ENCODE measurements around the gene AGBL2. TPM values are rescaled to one million over a fixed set of nuclear protein-coding genes. Genes with fewer than 3 reads are reported as not detected.
A peak's percentile ranks its signal among the peaks of the same experiment; 100 is the strongest.

The AGBL2 gene
- total and polyA plus RNA-seq, 4 donors = 0.75 to 2.0 (median 1.6) TPM; not detected in 1

DNA sequence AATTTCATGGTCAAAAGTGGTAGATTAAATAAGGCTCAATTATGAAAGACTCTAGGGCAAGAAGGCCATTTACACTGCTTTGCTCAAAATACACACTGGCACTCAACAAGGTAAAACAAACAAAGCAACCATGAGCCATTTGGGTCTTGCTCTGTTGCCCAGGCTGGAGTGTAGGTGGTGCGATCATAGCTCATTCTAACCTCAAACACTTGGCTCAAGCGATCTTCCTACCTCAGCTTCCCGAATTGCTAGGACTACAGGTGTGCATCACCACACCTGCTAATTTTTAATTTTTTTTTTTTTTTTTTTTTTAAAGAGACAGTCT, 10.9 kb upstream of the AGBL2 start:
- ATAC-seq (ENCODE audit: low FRiP score) = no peak
- no peak overlapping the region for H3K27ac ChIP-seq (ENCODE audit: low read depth in 1 of 2, low read length in 2 of 2)
- 94 to 99% methylated on average over 3 of the region's 3 CpGs for WGBS, 2 donors
- no peaks in the 10 kb centered on the region for H3K4me1 ChIP-seq (ENCODE audit: control insufficient read depth in 1 of 2, insufficient read depth in 2 of 2, low read length in 2 of 2)
- no peaks in the 10 kb centered on the region for H3K27me3 ChIP-seq (ENCODE audit: control insufficient read depth in 1 of 2, insufficient read depth in 2 of 2, low read length in 1 of 2)
- no peaks in the 10 kb centered on the region for H3K9me3 ChIP-seq (ENCODE audit: control insufficient read depth, low read length)
- no peak for DNase-seq
- intact Hi-C loops (cut with DNase I) = no loop called here
- H3K36me3 ChIP-seq (ENCODE audit: control insufficient read depth in 1 of 2, insufficient read depth in 2 of 2, low read length in 1 of 2) = peaks cover 0 to 12% of the 10 kb centered on the region in 2 donors
- H3K4me3 ChIP-seq (ENCODE audit: low read length in 2 of 2) = no peak overlapping the region

DNA sequence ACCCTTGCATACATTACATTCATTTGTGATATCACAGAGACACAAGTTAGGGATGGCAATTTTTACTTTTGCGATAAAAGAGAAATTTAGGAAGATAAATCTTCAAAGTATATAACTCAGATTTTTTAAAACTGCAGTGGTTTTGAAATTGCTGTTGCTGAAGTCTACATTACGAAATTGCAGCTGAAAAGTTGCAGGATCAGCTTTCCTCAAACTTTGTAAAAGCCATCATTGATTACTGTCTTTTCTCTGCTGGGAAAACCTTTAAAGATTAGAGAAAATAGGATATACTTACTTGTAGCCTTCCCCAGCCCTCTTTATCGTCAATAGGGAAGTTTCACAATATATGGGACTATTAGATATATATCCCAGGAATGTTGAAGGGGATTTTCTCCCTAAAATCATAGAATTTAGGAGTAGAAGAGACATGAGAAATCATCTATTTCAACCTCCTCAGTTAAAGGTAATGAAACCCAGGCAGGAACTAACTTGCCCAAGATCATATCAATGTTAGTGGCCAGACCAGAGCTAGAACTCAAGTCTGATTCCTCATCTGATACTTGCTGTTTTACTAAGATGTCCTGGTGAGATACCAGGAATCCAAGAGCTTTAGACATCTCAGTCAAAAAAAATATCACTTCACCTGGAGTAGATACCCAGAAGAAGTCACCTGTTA, 10.4 kb upstream of the AGBL2 start:
- WGBS, 2 donors = 89 to 97% methylated on average over 3 of the region's 3 CpGs
- H3K27ac ChIP-seq (ENCODE audit: low read depth in 1 of 2, low read length in 2 of 2) = no peak overlapping the region
- ATAC-seq (ENCODE audit: low FRiP score) = no peak
- peaks cover 0 to 12% of the 10 kb centered on the region in 2 donors for H3K36me3 ChIP-seq (ENCODE audit: control insufficient read depth in 1 of 2, insufficient read depth in 2 of 2, low read length in 1 of 2)
- intact Hi-C loops (cut with DNase I) = no loop called here
- no peaks in the 10 kb centered on the region for H3K4me1 ChIP-seq (ENCODE audit: control insufficient read depth in 1 of 2, insufficient read depth in 2 of 2, low read length in 2 of 2)
- DNase-seq = no peak
- no peak overlapping the region for H3K4me3 ChIP-seq (ENCODE audit: low read length in 2 of 2)
- H3K9me3 ChIP-seq (ENCODE audit: control insufficient read depth, low read length) = no peaks in the 10 kb centered on the region
- no peaks in the 10 kb centered on the region for H3K27me3 ChIP-seq (ENCODE audit: control insufficient read depth in 1 of 2, insufficient read depth in 2 of 2, low read length in 1 of 2)

DNA sequence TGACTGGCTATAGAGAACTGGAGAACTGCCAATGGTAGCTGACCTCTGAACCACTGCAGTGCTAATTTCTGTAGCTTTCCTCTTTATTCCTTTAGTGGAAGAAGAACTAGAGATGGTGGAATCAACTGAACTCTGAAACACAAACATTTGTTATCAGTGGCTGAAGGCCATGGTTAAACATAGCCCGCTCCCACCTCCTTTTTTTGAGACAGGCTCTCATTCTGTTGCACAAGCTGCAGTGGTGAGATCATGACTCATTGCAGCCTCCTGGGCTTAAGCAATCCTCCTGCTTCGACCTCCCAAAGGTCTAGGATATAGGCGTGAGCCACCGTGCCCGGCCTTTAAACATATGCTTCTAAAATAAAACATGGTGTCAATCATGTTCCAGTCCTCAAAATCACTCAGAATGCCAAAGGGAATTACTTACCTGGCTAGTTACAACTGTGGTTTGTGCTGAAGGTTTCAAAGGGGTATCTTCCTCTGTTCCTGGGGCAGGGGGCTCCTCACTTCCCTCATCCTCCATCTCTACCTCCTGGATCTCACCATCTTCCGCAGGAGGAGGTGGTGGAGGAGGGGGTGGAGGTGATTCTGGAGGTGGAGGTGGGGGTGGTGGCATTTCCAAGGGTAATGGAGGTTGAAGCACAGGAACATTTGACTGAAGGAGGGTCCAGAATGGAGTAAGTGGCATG, 9.0 kb upstream of the AGBL2 start:
- Histone ChIP-seq H3K9me3 (ENCODE audit: control insufficient read depth, low read length) (no peaks in the 10 kb centered on the region), H3K36me3 (ENCODE audit: control insufficient read depth in 1 of 2, insufficient read depth in 2 of 2, low read length in 1 of 2) (peaks cover 0 to 13% of the 10 kb centered on the region in 2 donors), H3K27ac (ENCODE audit: low read depth in 1 of 2, low read length in 2 of 2) (no peak overlapping the region), H3K4me3 (ENCODE audit: low read length in 2 of 2) (no peak overlapping the region), H3K4me1 (ENCODE audit: control insufficient read depth in 1 of 2, insufficient read depth in 2 of 2, low read length in 2 of 2) (no peaks in the 10 kb centered on the region), H3K27me3 (ENCODE audit: control insufficient read depth in 1 of 2, insufficient read depth in 2 of 2, low read length in 1 of 2) (no peaks in the 10 kb centered on the region)
- ATAC-seq (ENCODE audit: low FRiP score) = peak; percentile 77
- intact Hi-C loops (cut with DNase I) = loop anchor here in 1 of 2 donors (5.0 kb wide), 1 partner anchor 82 kb away; the partner anchor contains the start of gene MTCH2
- WGBS, 2 donors = 34 to 36% methylated on average over 6 of the region's 6 CpGs
- DNase-seq = peak in 1 of 2 donors; percentile 58

DNA sequence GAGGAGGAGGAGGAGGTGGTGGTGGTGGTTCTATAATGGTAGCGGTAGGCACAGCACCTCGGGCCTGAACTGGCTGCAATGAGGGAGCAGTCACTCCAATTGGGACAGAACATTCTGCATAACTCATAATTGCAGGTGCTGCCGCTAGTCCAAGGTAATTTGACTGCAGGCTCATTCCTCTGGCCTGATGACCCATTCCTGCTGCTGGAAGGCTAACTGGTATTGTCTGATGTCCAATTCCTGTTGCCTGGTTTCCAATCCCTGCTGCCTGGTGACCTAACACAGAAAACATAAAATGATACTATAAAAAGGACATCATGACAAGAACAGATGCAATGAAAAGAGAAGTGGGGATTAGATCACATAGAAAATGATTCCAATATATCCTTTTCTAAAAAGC, 7.9 kb upstream of the AGBL2 start:
- no peak overlapping the region for H3K27ac ChIP-seq (ENCODE audit: low read depth in 1 of 2, low read length in 2 of 2)
- peaks cover 0 to 12% of the 10 kb centered on the region in 2 donors for H3K36me3 ChIP-seq (ENCODE audit: control insufficient read depth in 1 of 2, insufficient read depth in 2 of 2, low read length in 1 of 2)
- no peaks in the 10 kb centered on the region for H3K27me3 ChIP-seq (ENCODE audit: control insufficient read depth in 1 of 2, insufficient read depth in 2 of 2, low read length in 1 of 2)
- WGBS, 2 donors = 83 to 89% methylated on average over 3 of the region's 3 CpGs
- H3K9me3 ChIP-seq (ENCODE audit: control insufficient read depth, low read length) = no peaks in the 10 kb centered on the region
- intact Hi-C loops (cut with DNase I) = loop anchor here in 1 of 2 donors (5.0 kb wide), 1 partner anchor 81 kb away; the partner anchor contains the start of gene MTCH2
- ATAC-seq (ENCODE audit: low FRiP score) (no peak), DNase-seq (no peak)
- H3K4me1 ChIP-seq (ENCODE audit: control insufficient read depth in 1 of 2, insufficient read depth in 2 of 2, low read length in 2 of 2) = no peaks in the 10 kb centered on the region
- no peak overlapping the region for H3K4me3 ChIP-seq (ENCODE audit: low read length in 2 of 2)

DNA sequence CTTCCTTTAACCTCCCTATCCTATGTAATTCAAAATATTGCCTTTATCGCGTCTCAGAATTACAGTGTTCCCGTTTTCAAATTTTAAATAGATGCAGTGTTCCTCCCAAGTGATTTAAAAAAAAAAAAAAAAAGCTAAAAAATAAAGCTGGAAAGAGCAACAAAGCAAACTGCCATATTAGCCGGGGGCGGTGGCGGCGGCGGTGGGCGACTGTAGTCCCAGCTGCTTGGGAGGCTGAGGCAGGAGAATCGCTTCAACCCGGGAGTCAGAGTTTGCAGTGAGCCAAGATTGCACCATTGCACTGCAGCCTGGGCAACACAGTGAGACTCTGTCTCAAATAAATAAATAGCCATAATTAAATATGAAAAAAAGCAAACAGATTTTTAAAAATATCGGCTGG, 5.5 kb upstream of the AGBL2 start:
- peaks cover 3 to 12% of the 10 kb centered on the region in 2 donors for H3K36me3 ChIP-seq (ENCODE audit: control insufficient read depth in 1 of 2, insufficient read depth in 2 of 2, low read length in 1 of 2)
- no peaks in the 10 kb centered on the region for H3K27me3 ChIP-seq (ENCODE audit: control insufficient read depth in 1 of 2, insufficient read depth in 2 of 2, low read length in 1 of 2)
- H3K9me3 ChIP-seq (ENCODE audit: control insufficient read depth, low read length) = no peaks in the 10 kb centered on the region
- 96 to 97% methylated on average over 12 of the region's 12 CpGs for WGBS, 2 donors
- intact Hi-C loops (cut with DNase I) = loop anchor here in 1 of 2 donors (5.0 kb wide), 1 partner anchor 78 kb away; the partner anchor contains the start of gene MTCH2
- no peak overlapping the region for H3K4me3 ChIP-seq (ENCODE audit: low read length in 2 of 2)
- no peak overlapping the region for H3K27ac ChIP-seq (ENCODE audit: low read depth in 1 of 2, low read length in 2 of 2)
- no peaks in the 10 kb centered on the region for H3K4me1 ChIP-seq (ENCODE audit: control insufficient read depth in 1 of 2, insufficient read depth in 2 of 2, low read length in 2 of 2)
- no peak for DNase-seq
- no peak for ATAC-seq (ENCODE audit: low FRiP score)

DNA sequence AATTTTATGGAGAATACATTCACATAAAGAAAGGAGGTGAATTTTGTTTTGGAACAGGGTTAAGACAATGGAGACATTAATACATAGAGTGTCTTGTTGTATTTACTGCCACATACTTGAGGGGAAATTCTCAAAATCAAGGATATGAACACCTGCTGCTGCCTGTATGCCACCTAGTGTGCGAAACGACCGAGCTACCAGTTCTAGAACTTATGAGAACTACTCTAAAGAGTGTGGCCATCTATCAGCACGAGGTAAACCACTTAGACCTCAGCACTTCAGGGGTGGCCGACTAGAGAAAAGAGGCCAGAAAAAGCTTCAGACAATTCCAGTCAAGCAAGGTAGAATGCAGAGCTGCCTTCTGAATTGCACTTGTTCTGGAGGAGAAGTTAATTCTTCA, 1.5 kb upstream of the AGBL2 start:
- H3K27ac ChIP-seq (ENCODE audit: low read depth in 1 of 2, low read length in 2 of 2) = no peak overlapping the region
- intact Hi-C loops (cut with DNase I) = no loop called here
- H3K27me3 ChIP-seq (ENCODE audit: control insufficient read depth in 1 of 2, insufficient read depth in 2 of 2, low read length in 1 of 2) = no peaks in the 10 kb centered on the region
- H3K36me3 ChIP-seq (ENCODE audit: control insufficient read depth in 1 of 2, insufficient read depth in 2 of 2, low read length in 1 of 2) = peaks cover 3 to 7% of the 10 kb centered on the region in 2 donors
- H3K4me3 ChIP-seq (ENCODE audit: low read length in 2 of 2) = no peak overlapping the region
- WGBS, 2 donors = 68 to 70% methylated on average over 5 of the region's 5 CpGs
- no peaks in the 10 kb centered on the region for H3K4me1 ChIP-seq (ENCODE audit: control insufficient read depth in 1 of 2, insufficient read depth in 2 of 2, low read length in 2 of 2)
- ATAC-seq (ENCODE audit: low FRiP score) (no peak), DNase-seq (no peak)
- H3K9me3 ChIP-seq (ENCODE audit: control insufficient read depth, low read length) = no peaks in the 10 kb centered on the region

DNA sequence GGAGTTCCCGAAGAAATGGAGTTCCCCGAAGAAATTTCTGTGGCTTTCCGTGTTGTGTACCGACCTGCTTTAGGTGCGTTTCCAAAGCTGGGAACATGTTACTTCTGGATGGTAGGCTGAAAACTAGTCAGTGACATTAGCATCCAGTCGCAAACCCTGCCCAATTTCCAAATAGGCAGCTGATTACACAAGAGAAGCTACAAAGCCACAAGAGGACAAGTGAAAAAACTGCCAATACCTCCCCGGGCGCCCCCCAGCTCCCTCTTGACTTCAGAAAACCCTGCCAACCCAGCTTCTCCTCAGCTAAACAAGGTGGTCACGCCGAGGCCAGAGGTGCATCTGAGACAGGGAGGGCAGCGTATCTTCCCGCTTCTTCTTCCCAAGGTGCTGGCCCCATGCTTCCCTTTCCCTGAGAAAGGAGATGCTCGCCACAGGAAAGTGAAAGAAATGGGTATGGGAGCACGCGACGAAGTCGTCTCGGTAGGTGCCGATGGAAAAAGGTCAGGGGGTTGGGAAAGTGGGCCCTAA, 551 bp downstream of the AGBL2 start:
- DNase-seq = no peak
- ATAC-seq (ENCODE audit: low FRiP score) = peak; percentile 63
- Histone ChIP-seq H3K27ac (ENCODE audit: low read depth in 1 of 2, low read length in 2 of 2) (no peak overlapping the region), H3K4me3 (ENCODE audit: low read length in 2 of 2) (peak overlapping the region; percentile 45 to 48), H3K9me3 (ENCODE audit: control insufficient read depth, low read length) (no peaks in the 10 kb centered on the region), H3K36me3 (ENCODE audit: control insufficient read depth in 1 of 2, insufficient read depth in 2 of 2, low read length in 1 of 2) (peaks cover 3 to 4% of the 10 kb centered on the region in 2 donors), H3K4me1 (ENCODE audit: control insufficient read depth in 1 of 2, insufficient read depth in 2 of 2, low read length in 2 of 2) (no peaks in the 10 kb centered on the region), H3K27me3 (ENCODE audit: control insufficient read depth in 1 of 2, insufficient read depth in 2 of 2, low read length in 1 of 2) (no peaks in the 10 kb centered on the region)
- intact Hi-C loops (cut with DNase I) = no loop called here
- 16 to 18% methylated on average over 19 of the region's 19 CpGs for WGBS, 2 donors

DNA sequence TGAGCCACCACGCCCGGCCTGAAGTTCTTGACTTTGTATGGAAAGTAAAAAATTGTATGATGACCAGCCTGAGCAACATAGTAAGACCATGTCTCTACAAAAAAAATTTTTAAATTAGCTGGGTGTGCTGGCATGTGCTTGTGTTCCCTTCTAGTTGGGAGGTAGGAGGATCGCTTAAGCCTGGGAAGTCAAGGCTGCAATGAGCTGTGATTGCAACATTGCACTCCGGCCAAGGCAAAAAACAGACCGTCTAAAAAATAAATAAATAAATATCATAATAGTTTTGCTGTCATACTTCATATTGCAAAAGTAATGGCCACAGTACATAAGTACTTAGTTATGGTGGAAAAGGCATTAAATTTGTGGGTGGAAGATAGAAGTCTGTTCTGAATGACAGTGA, 3.4 kb downstream of the AGBL2 start:
- Histone ChIP-seq H3K36me3 (ENCODE audit: control insufficient read depth in 1 of 2, insufficient read depth in 2 of 2, low read length in 1 of 2) (peaks cover 0 to 2% of the 10 kb centered on the region in 2 donors), H3K4me3 (ENCODE audit: low read length in 2 of 2) (no peak overlapping the region), H3K27me3 (ENCODE audit: control insufficient read depth in 1 of 2, insufficient read depth in 2 of 2, low read length in 1 of 2) (no peaks in the 10 kb centered on the region), H3K27ac (ENCODE audit: low read depth in 1 of 2, low read length in 2 of 2) (no peak overlapping the region), H3K9me3 (ENCODE audit: control insufficient read depth, low read length) (no peaks in the 10 kb centered on the region), H3K4me1 (ENCODE audit: control insufficient read depth in 1 of 2, insufficient read depth in 2 of 2, low read length in 2 of 2) (no peaks in the 10 kb centered on the region)
- WGBS, 2 donors = 87 to 91% methylated on average over 5 of the region's 5 CpGs
- intact Hi-C loops (cut with DNase I) = no loop called here
- ATAC-seq (ENCODE audit: low FRiP score) (no peak), DNase-seq (no peak)

DNA sequence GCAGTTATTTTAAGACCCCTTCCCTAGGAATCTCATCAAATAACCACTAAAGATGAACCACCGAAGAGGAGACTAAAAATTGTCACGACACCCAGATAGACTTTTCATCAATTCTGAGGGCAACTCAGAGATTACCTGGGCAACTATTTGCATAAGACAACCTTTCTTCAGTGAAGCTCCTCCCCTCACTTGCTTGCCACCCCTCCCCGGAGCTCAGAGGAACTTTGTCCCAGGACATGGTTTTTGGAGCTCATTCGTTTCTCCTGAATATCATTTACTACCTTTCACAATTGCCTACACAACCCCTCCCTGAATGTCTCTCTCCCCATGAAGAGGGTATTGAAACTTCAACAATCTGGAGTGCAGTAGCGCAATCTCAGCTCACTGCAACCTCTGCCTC, 3.9 kb downstream of the AGBL2 start:
- no peaks in the 10 kb centered on the region for H3K9me3 ChIP-seq (ENCODE audit: control insufficient read depth, low read length)
- 73 to 74% methylated on average over 5 of the region's 5 CpGs for WGBS, 2 donors
- no peak overlapping the region for H3K27ac ChIP-seq (ENCODE audit: low read depth in 1 of 2, low read length in 2 of 2)
- H3K4me3 ChIP-seq (ENCODE audit: low read length in 2 of 2) = no peak overlapping the region
- intact Hi-C loops (cut with DNase I) = no loop called here
- no peaks in the 10 kb centered on the region for H3K4me1 ChIP-seq (ENCODE audit: control insufficient read depth in 1 of 2, insufficient read depth in 2 of 2, low read length in 2 of 2)
- DNase-seq (no peak), ATAC-seq (ENCODE audit: low FRiP score) (no peak)
- H3K36me3 ChIP-seq (ENCODE audit: control insufficient read depth in 1 of 2, insufficient read depth in 2 of 2, low read length in 1 of 2) = no peaks in the 10 kb centered on the region
- H3K27me3 ChIP-seq (ENCODE audit: control insufficient read depth in 1 of 2, insufficient read depth in 2 of 2, low read length in 1 of 2) = no peaks in the 10 kb centered on the region
